Psoas muscle (tissue), 8 donors: ENCODE measurements around the gene PEX5L. TPM values are rescaled to one million over a fixed set of nuclear protein-coding genes. Genes with fewer than 3 reads are reported as not detected.

Experiments used
- ATAC-seq, 4 donors: fragments of 200-7000 bp; cut with Tn5 transposase; one replicate each; pipeline ENCODE4 v1.9.1; 2020; ENCODE audit warnings: moderate library complexity in 3 of 4, mild to moderate bottlenecking in 2 of 4
- DNase-seq, 2 donors: peaks; one replicate each; pipeline ENCODE4 v3.0.0-alpha.2; 2020
- H3K27ac ChIP-seq: fragments of 200-600 bp; one replicate; pipeline ENCODE4 v1.8.0; 2022
- H3K27me3 ChIP-seq, 3 donors: fragments of 200-600 bp in 1 of 3; one replicate each; pipeline versions ENCODE4 v1.6.1 to v1.8.0; 2013 to 2022; ENCODE audit warnings: low read length in 2 of 3, mild to moderate bottlenecking in 2 of 3, moderate library complexity in 1 of 3; ENCODE audit not compliant: insufficient read depth in 3 of 3
- H3K36me3 ChIP-seq, 2 donors: fragments of 200-600 bp in 1 of 2; one replicate each; pipeline versions ENCODE4 v1.6.1 to v1.8.0; 2013 to 2022; ENCODE audit warnings: low read depth in 1 of 2, mild to moderate bottlenecking in 1 of 2, moderate library complexity in 1 of 2; ENCODE audit not compliant: insufficient read depth in 1 of 2
- H3K4me1 ChIP-seq: fragments of 200-600 bp; one replicate; pipeline ENCODE4 v1.8.0; 2022
- H3K4me3 ChIP-seq: fragments of 200-600 bp; one replicate; pipeline ENCODE4 v1.8.0; 2022; ENCODE audit warnings: mild to moderate bottlenecking
- H3K9me3 ChIP-seq: fragments of 200-600 bp; one replicate; pipeline ENCODE4 v1.8.0; 2022
- CTCF ChIP-seq: fragments of 200-600 bp; IDR thresholded peaks from one replicate; pipeline ENCODE4 v1.8.0; 2022; ENCODE audit warnings: antibody characterized with exemption
- WGBS, 3 donors: extraction: QIAGEN DNeasy Blood & Tissue Kit; methylation state at CpG; one replicate each; pipeline versions ENCODE4 v1.1.6 to v1.1.7; 2013; 5-methylcytosine and 5-hydroxymethylcytosine counted together
- intact Hi-C, 2 donors: fragments of 100-400 bp; cut with DNase I; formaldehyde crosslinking; loops; one replicate each; pipeline versions ENCODE4 v1.11.0 to v1.14.2; 2022
- long read RNA-seq, 2 donors: library from polyadenylated mRNA; unstranded; transcript quantifications; one replicate each; pipeline ENCODE4 v2.0.0, GENCODE V29; 2021
- polyA plus RNA-seq, 3 donors: library from polyadenylated mRNA; stranded (reverse); fragments of 200-250 nt; gene quantifications; one replicate each; pipeline ENCODE4 v1.2.3, GENCODE V29; 2013
- total RNA-seq, 4 donors: library from RNA; stranded (reverse); fragmentation: NEBNext Ultra II Directional in 2 of 4; extraction: Animal tissue kit (Norgen Biotek cat#: 25700) in 2 of 4; gene quantifications; one replicate each; pipeline versions ENCODE4 v1.2.1 to v1.2.4, GENCODE V29; 2021 to 2023
- donor health status: healthy with polysubstance abuse.
- donor health status: DM: no; HTN: no; CAD: no; lungs with moderate emphysema.
- donor health status: Bipolar disorder and iron deficiency.
- donor health status: healthy.
- donor health status: DM: yes; HTN: yes; CAD: no.
- donor health status: DM: no; HTN: no; CAD: no.
- donor health status: DM: no; HTN: no; CAD: no.
- donor health status: DM: yes; HTN: yes; CAD: no.

PEX5L gene
- not detected for total RNA-seq
- under 1 TPM in 1 of 3 donors, not detected in 2; 0.14 TPM for polyA plus RNA-seq
- long read RNA-seq, donor 1, partial matches to known transcripts: 0 of 1 reads
- long read RNA-seq, donor 1, other reads (novel, unspliced or antisense): 1 of 1 reads
- long read RNA-seq, donor 2, partial matches to known transcripts: 0 of 1 reads
- long read RNA-seq, donor 2, other reads (novel, unspliced or antisense): 1 of 1 reads

- 0 to 1% (median 1%) methylated on average over 88 to 96 of the region's 96 CpGs for WGBS, 3 donors
- peak; percentile 19 to 54 for DNase-seq
These were observed at the start of gene PEX5L for GRCh38 chr3:180036671-180037455. PEX5L (minus strand) TSS chr3:180036937; CDS start chr3:180036599, 338 bp downstream.

GRCh38 chr3:180085122-180085710, 48.5 kb upstream of the PEX5L start:
- DNase-seq: no peak
- Histone ChIP-seq H3K9me3 (no peaks in the 10 kb centered on the region), H3K4me3 (no peak overlapping the region), H3K27ac (no peak overlapping the region), H3K27me3 (no peaks in the 10 kb centered on the region), H3K4me1 (no peaks in the 10 kb centered on the region), H3K36me3 (no peaks in the 10 kb centered on the region)
- no peak for ATAC-seq
- 35 to 51% (median 44%) methylated on average over 2 of the region's 2 CpGs for WGBS, 3 donors
- no peak for TF ChIP-seq CTCF
- intact Hi-C loops: no loop called here

More at GRCh38 chr3:180036671-180037455, at the start of gene PEX5L:
- no peak for TF ChIP-seq CTCF
- peak in 3 of 4 donors; percentile 47 to 61 (median 60) for ATAC-seq
- Histone ChIP-seq H3K9me3 (no peaks in the 10 kb centered on the region), H3K4me1 (no peaks in the 10 kb centered on the region), H3K27me3 (peaks cover 4 to 46% (median 7%) of the 10 kb centered on the region in 3 donors), H3K4me3 (peak within 1 kb of the TSS; percentile 52), H3K27ac (no peak within 1 kb of the TSS), H3K36me3 (no peaks in the 10 kb centered on the region)
- intact Hi-C loops: no loop called here

- no peaks in the 10 kb centered on the region for H3K4me1 ChIP-seq
- H3K9me3 ChIP-seq: no peaks in the 10 kb centered on the region
- WGBS, 3 donors: 89 to 91% (median 90%) methylated on average over 2 of the region's 2 CpGs
- H3K4me3 ChIP-seq: no peak overlapping the region
- H3K27me3 ChIP-seq: no peaks in the 10 kb centered on the region
- intact Hi-C loops: no loop called here
- H3K36me3 ChIP-seq: no peaks in the 10 kb centered on the region
- no peak overlapping the region for H3K27ac ChIP-seq
- ATAC-seq (no peak), DNase-seq (no peak)
- TF ChIP-seq CTCF: no peak
These were observed 46.0 kb upstream of the PEX5L start for GRCh38 chr3:180082699-180083098.

- Histone ChIP-seq H3K27ac (no peak overlapping the region), H3K27me3 (no peaks in the 10 kb centered on the region), H3K4me1 (no peaks in the 10 kb centered on the region), H3K9me3 (no peaks in the 10 kb centered on the region), H3K4me3 (no peak overlapping the region), H3K36me3 (no peaks in the 10 kb centered on the region)
- no peak for TF ChIP-seq CTCF
- WGBS, 3 donors: 25 to 42% (median 36%) methylated on average over 2 of the region's 2 CpGs
- DNase-seq (no peak), ATAC-seq (no peak)
- intact Hi-C loops: no loop called here
These were observed 41.9 kb upstream of the PEX5L start for GRCh38 chr3:180078592-180078991.
